SK-N-SH (cell line): ENCODE results near the gene PKP4. TPM values are rescaled to one million over a fixed set of nuclear protein-coding genes. Genes with fewer than 3 reads are reported as not detected.
A peak's percentile ranks its signal among the peaks of the same experiment; 100 is the strongest.

Experiments
- CTCF ChIA-PET: fragments of 300-600, 350-600 bp; formaldehyde crosslinking; extraction: SDS; loops from one replicate; lab custom pipeline; 2021; lab: Yijun Ruan, JAX
- POLR2A ChIA-PET: fragments of 350-600 bp; sonication (Branson Sonifier 250); formaldehyde crosslinking; extraction: SDS; loops from one replicate; lab custom pipeline; 2020; ENCODE audit warnings: antibody characterized with exemption, inconsistent platforms; lab: Yijun Ruan, JAX
- DNase-seq: peaks from one replicate; pipeline ENCODE4 v3.0.0; 2012
- H2AFZ ChIP-seq: fragments of 200-600 bp; sonication (generic); 2 replicates; pipeline ENCODE4 v1.8.1; 2016; ENCODE audit warnings: antibody characterized with exemption, mild to moderate bottlenecking, low read depth
- H3F3A ChIP-seq: fragments of 200-600 bp; sonication (generic); replicated peaks from 2 replicates; pipeline ENCODE3; 2016; ENCODE audit warnings: antibody characterized with exemption, mild to moderate bottlenecking; ENCODE audit not compliant: insufficient read depth
- H3K27ac ChIP-seq, 2 experiments: fragments of 200-500 bp in 1 of 2; fragments of 200-600 bp in 1 of 2; sonication (Bioruptor generic) in 1 of 2; sonication (generic), shearing (Covaris generic) in 1 of 2; 2 replicates each; pipeline versions ENCODE4 v1.5.1 to v1.6.1; 2014 to 2016; ENCODE audit warnings: low read depth in 2 of 2, inconsistent platforms in 1 of 2, low read length in 1 of 2, mild to moderate bottlenecking in 1 of 2, mixed read lengths in 1 of 2
- H3K27me3 ChIP-seq: fragments of 200-600 bp; sonication (generic), shearing (Covaris generic); 2 replicates; pipeline ENCODE4 v1.6.1; 2016; ENCODE audit warnings: mixed run types; ENCODE audit not compliant: insufficient read depth
- H3K36me3 ChIP-seq, 2 experiments: fragments of 200-500 bp in 1 of 2; fragments of 200-600 bp in 1 of 2; sonication (Bioruptor generic) in 1 of 2; sonication (generic) in 1 of 2; replicated peaks in 1 of 2; 2 replicates each; pipeline versions ENCODE3 to v1.5.1; 2014 to 2016; ENCODE audit warnings: low read length in 1 of 2, mild to moderate bottlenecking in 1 of 2; ENCODE audit not compliant: insufficient read depth in 2 of 2, control insufficient read depth in 1 of 2
- H3K4me1 ChIP-seq, 2 experiments: fragments of 200-500 bp in 1 of 2; fragments of 200-600 bp in 1 of 2; sonication (Bioruptor generic) in 1 of 2; sonication (generic), shearing (Covaris generic) in 1 of 2; 2 replicates each; pipeline versions ENCODE4 v1.5.1 to v1.6.1; 2014 to 2016; ENCODE audit warnings: low read depth in 1 of 2, low read length in 1 of 2, mixed run types in 1 of 2; ENCODE audit not compliant: insufficient read depth in 2 of 2, control insufficient read depth in 1 of 2
- H3K4me2 ChIP-seq: fragments of 200-600 bp; sonication (generic), shearing (Covaris generic); 2 replicates; pipeline ENCODE4 v1.6.1; 2017; ENCODE audit warnings: mixed run types
- H3K4me3 ChIP-seq, 2 experiments: fragments of 200-500 bp in 1 of 2; fragments of 200-600 bp in 1 of 2; sonication (Bioruptor generic) in 1 of 2; sonication (generic), shearing (Covaris generic) in 1 of 2; 2 replicates each; pipeline versions ENCODE4 v1.5.1 to v1.8.1; 2014 to 2016; ENCODE audit warnings: low read depth in 2 of 2, inconsistent platforms in 1 of 2, low read length in 1 of 2, mild to moderate bottlenecking in 1 of 2, mixed read lengths in 1 of 2, moderate library complexity in 1 of 2
- H3K79me2 ChIP-seq: fragments of 200-600 bp; sonication (generic); 2 replicates; pipeline ENCODE4 v1.8.1; 2017; ENCODE audit warnings: mild to moderate bottlenecking; ENCODE audit not compliant: insufficient read depth
- H3K9ac ChIP-seq: fragments of 200-600 bp; sonication (generic); 2 replicates; pipeline ENCODE4 v1.6.1; 2017; ENCODE audit warnings: mixed run types
- H3K9me2 ChIP-seq: fragments of 200-600 bp; sonication (generic); 2 replicates; pipeline ENCODE4 v1.6.1; 2017; ENCODE audit warnings: mixed run types
- H3K9me3 ChIP-seq: fragments of 200-600 bp; sonication (generic); 2 replicates; pipeline ENCODE4 v1.6.1; 2017; ENCODE audit warnings: mixed run types, mild to moderate bottlenecking, moderate library complexity
- H4K20me1 ChIP-seq: fragments of 200-600 bp; sonication (generic); 2 replicates; pipeline ENCODE4 v1.6.1; 2017; ENCODE audit warnings: mild to moderate bottlenecking, mixed run types; ENCODE audit not compliant: insufficient read depth
- EP300 ChIP-seq, 2 experiments: IDR thresholded peaks; 2 replicates each; pipeline versions ENCODE4 v1.4.0 to v1.6.1; 2012; ENCODE audit warnings: borderline replicate concordance in 1 of 2, low read depth in 1 of 2, low read length in 1 of 2
- EZH2phosphoT487 ChIP-seq: fragments of 200-600 bp; sonication (generic); IDR thresholded peaks from 2 replicates; pipeline ENCODE4 v1.6.1; 2017; ENCODE audit warnings: low read depth, mixed run types, mild to moderate bottlenecking, antibody characterized with exemption, moderate library complexity, borderline replicate concordance
- FOSL2 ChIP-seq: IDR thresholded peaks from 2 replicates; pipeline ENCODE4 v1.4.0; 2012; ENCODE audit warnings: low read depth, mild to moderate bottlenecking, moderate library complexity, borderline replicate concordance
- FOXM1 ChIP-seq: IDR thresholded peaks from 2 replicates; pipeline ENCODE4 v1.4.0; 2012; ENCODE audit warnings: low read depth, mild to moderate bottlenecking
- GABPA ChIP-seq: IDR thresholded peaks from 2 replicates; pipeline ENCODE4 v1.4.0; 2012; ENCODE audit warnings: low read depth, mild to moderate bottlenecking
- MAX ChIP-seq: IDR thresholded peaks from 2 replicates; pipeline ENCODE4 v1.4.0; 2012; ENCODE audit warnings: low read depth
- NFIC ChIP-seq: IDR thresholded peaks from 2 replicates; pipeline ENCODE4 v1.4.0; 2012; ENCODE audit warnings: borderline replicate concordance
- NRF1 ChIP-seq: IDR thresholded peaks from 2 replicates; pipeline ENCODE4 v1.6.1; 2012; ENCODE audit warnings: low read depth, mild to moderate bottlenecking, low read length
- PBX3 ChIP-seq: IDR thresholded peaks from 2 replicates; pipeline ENCODE4; 2012
- RAD21 ChIP-seq: IDR thresholded peaks from 2 replicates; pipeline ENCODE4 v1.6.1; 2012; ENCODE audit warnings: mild to moderate bottlenecking, low read length
- RFX5 ChIP-seq: IDR thresholded peaks from 2 replicates; pipeline ENCODE4 v1.6.1; 2012; ENCODE audit warnings: mild to moderate bottlenecking, improper control_type of control experiment, low read length
- TAF1 ChIP-seq: IDR thresholded peaks from 2 replicates; pipeline ENCODE4 v1.6.1; 2012; ENCODE audit warnings: low read depth, mild to moderate bottlenecking, low read length, moderate library complexity, borderline replicate concordance
- TCF12 ChIP-seq: IDR thresholded peaks from 2 replicates; pipeline ENCODE4 v1.4.0; 2012
- TEAD4 ChIP-seq: IDR thresholded peaks from 2 replicates; pipeline ENCODE4 v1.4.0; 2012; ENCODE audit warnings: mild to moderate bottlenecking, borderline replicate concordance; ENCODE audit not compliant: insufficient read depth
- USF1 ChIP-seq: IDR thresholded peaks from 2 replicates; pipeline ENCODE4 v1.4.0; 2012; ENCODE audit warnings: low read depth, borderline replicate concordance
- ZBTB33 ChIP-seq: IDR thresholded peaks from 2 replicates; pipeline ENCODE4 v1.4.0; 2012; ENCODE audit warnings: low read depth, borderline replicate concordance
- WGBS: methylation state at CpG from one replicate; pipeline ENCODE4 v1.1.6; 2017; ENCODE audit warnings: low lambda C conversion rate; 5-methylcytosine and 5-hydroxymethylcytosine counted together
- polyA plus RNA-seq, 3 experiments: library from polyadenylated mRNA; depleted of rRNA; stranded (reverse); fragments of >200 nt; gene quantifications; 2 replicates each; pipeline ENCODE4 v1.2.3, GENCODE V29; 2012

PKP4 gene
- polyA plus RNA-seq, 1 of the 3 experiments (the other 2 are of a cell fraction): 10.9 TPM

GRCh38 chr2:158539176-158540005 is 82.6 kb downstream of the PKP4 start:
- Histone ChIP-seq H3K27ac (peak overlapping the region; percentile 8 to 50; a peak in 3 of 4 replicates), H3K27me3 (no peaks in the 10 kb centered on the region), H3K4me1 (peaks cover 0 to 22% of the 10 kb centered on the region in 2 experiments; a peak in 2 of 4 replicates), H3K9me3 (no peaks in the 10 kb centered on the region), H4K20me1 (no peaks in the 10 kb centered on the region), H3K79me2 (no peaks in the 10 kb centered on the region; the same call in 1 of the 2 replicates), H3K36me3 (peaks cover 0 to 5% of the 10 kb centered on the region in 2 experiments), H3K4me3 (no peak overlapping the region), H3K9me2 (no peaks in the 10 kb centered on the region), H2AFZ (no peak overlapping the region), H3K9ac (no peak overlapping the region), H3F3A (peaks cover 10% of the 10 kb centered on the region), H3K4me2 (0 out of 2 replicates have a peak overlapping the region, but pooled peaks have one; percentile 35)
- 77% methylated on average over 3 of the region's 3 CpGs for WGBS
- POLR2A ChIA-PET: no interaction called here
- TF ChIP-seq NFIC (peak; percentile 75), EP300 (IDR thresholded peaks at IDR 0.05; ENCODE audit: borderline replicate concordance in 1 of 2, low read depth in 1 of 2, low read length in 1 of 2) (0 out of 4 replicates have a peak, but pooled peaks of 1 of the 2 experiments have one; percentile 5), USF1 (no peak), EZH2phosphoT487 (no peak), TCF12 (peak; percentile 64)
- CTCF ChIA-PET: interaction anchor here (0.9 to 1.0 kb wide), 2 partner anchors 10 to 95 kb away, joined by 3 read pairs; no protein-coding TSS in a partner anchor
- DNase-seq: no peak

GRCh38 chr2:158542577-158542976 is 85.8 kb downstream of the PKP4 start:
- no peaks in the 10 kb centered on the region for H3K36me3 ChIP-seq

More at GRCh38 chr2:158542577-158542976, 85.8 kb downstream of the PKP4 start:
- H3K9ac ChIP-seq: no peak overlapping the region
- TF ChIP-seq NRF1 (no peak), RAD21 (no peak), EP300 (IDR thresholded peaks at IDR 0.05; ENCODE audit: borderline replicate concordance in 1 of 2, low read depth in 1 of 2, low read length in 1 of 2) (no peak), FOXM1 (no peak), TAF1 (no peak), MAX (no peak), RFX5 (no peak), TCF12 (no peak), FOSL2 (no peak), PBX3 (no peak), ZBTB33 (no peak), TEAD4 (no peak), GABPA (no peak)
- no peaks in the 10 kb centered on the region for H4K20me1 ChIP-seq
- peaks cover 0 to 22% of the 10 kb centered on the region in 2 experiments; a peak in 2 of 4 replicates for H3K4me1 ChIP-seq
- no peaks in the 10 kb centered on the region for H3K9me3 ChIP-seq
- no peak overlapping the region for H3K27ac ChIP-seq
- no peaks in the 10 kb centered on the region for H3K27me3 ChIP-seq
- H3K79me2 ChIP-seq: no peaks in the 10 kb centered on the region; the same call in 1 of the 2 replicates
- no peak overlapping the region for H2AFZ ChIP-seq
- no peak for DNase-seq
- no peak overlapping the region for H3K4me2 ChIP-seq
- peaks cover 10% of the 10 kb centered on the region for H3F3A ChIP-seq
- H3K4me3 ChIP-seq: no peak overlapping the region
- no peaks in the 10 kb centered on the region for H3K9me2 ChIP-seq
- WGBS: 87% methylated on average over 1 of the region's 1 CpG
- CTCF ChIA-PET: interaction anchor here (1.0 to 1.1 kb wide), 2 partner anchors 508 to 518 kb away, joined by 3 to 4 read pairs; no protein-coding TSS in a partner anchor
- POLR2A ChIA-PET: no interaction called here
